ENCODE data around the gene RASGRP2.

- TF ChIP-seq CTCF (conservative IDR thresholded peaks at IDR 0.05; ENCODE audit: low read depth in 2 of 2) (peak; percentile 82 to 88), REST (IDR thresholded peaks at IDR 0.05; ENCODE audit: unreplicated experiment) (no peak), EZH2phosphoT487 (IDR thresholded peaks at IDR 0.05; ENCODE audit: unreplicated experiment) (no peak)
Observed at GRCh38 chr11:64787526-64788320, 43.8 kb upstream of the RASGRP2 start.

Measured in GM23338 (cell line).